HG03280 (cell line): ENCODE measurements around the gene TET1.
"Not testable (repeated sequence)": the region's sequence is repeated elsewhere in the genome, so short reads cannot be mapped to it uniquely, and the experiment has no call there.

Experiments
- ATAC-seq: cut with Tn5 transposase; IDR thresholded peaks from one replicate; pipeline ENCODE4 v1.9.1; 2021; ENCODE audit warnings: mild to moderate bottlenecking, moderate library complexity; ENCODE audit not compliant: unreplicated experiment

The TET1 gene

GRCh38 chr10:68562661-68563570 lies 2.8 kb downstream of the TET1 start:
- no peak for ATAC-seq

- ATAC-seq = no peak
Measured at GRCh38 chr10:68564712-68565111, 4.6 kb downstream of the TET1 start.

GRCh38 chr10:68565658-68566057 lies 5.5 kb downstream of the TET1 start:
- no peak for ATAC-seq

GRCh38 chr10:68566351-68566750 lies 6.2 kb downstream of the TET1 start:
- no peak for ATAC-seq

- no peak for ATAC-seq
Measured at GRCh38 chr10:68566955-68567354, 6.8 kb downstream of the TET1 start.

GRCh38 chr10:68572151-68572550 lies 12.0 kb downstream of the TET1 start:
- ATAC-seq = no peak

GRCh38 chr10:68574051-68574450 lies 13.9 kb downstream of the TET1 start:
- ATAC-seq = no peak

- no peak for ATAC-seq
Measured at GRCh38 chr10:68576118-68576517, 16.0 kb downstream of the TET1 start.

GRCh38 chr10:68578974-68579373 lies 18.8 kb downstream of the TET1 start:
- ATAC-seq = no peak

- ATAC-seq = not testable (repeated sequence)
Measured at GRCh38 chr10:68584187-68584586, 24.1 kb downstream of the TET1 start.

GRCh38 chr10:68586606-68587305 lies 26.6 kb downstream of the TET1 start:
- no peak for ATAC-seq

GRCh38 chr10:68594405-68594804 lies 34.3 kb downstream of the TET1 start:
- ATAC-seq = no peak

- ATAC-seq = no peak
Measured at GRCh38 chr10:68595513-68595912, 35.4 kb downstream of the TET1 start.

GRCh38 chr10:68597407-68597806 lies 37.3 kb downstream of the TET1 start:
- no peak for ATAC-seq

- no peak for ATAC-seq
Measured at GRCh38 chr10:68598978-68599770, 39.0 kb downstream of the TET1 start.

- ATAC-seq = no peak
Measured at GRCh38 chr10:68599771-68600040, 39.6 kb downstream of the TET1 start.

GRCh38 chr10:68600041-68600778 lies 40.1 kb downstream of the TET1 start:
- peak; percentile 72 for ATAC-seq

- ATAC-seq = no peak
Measured at GRCh38 chr10:68601501-68602265, 41.5 kb downstream of the TET1 start.

- ATAC-seq = no peak
Measured at GRCh38 chr10:68602434-68602833, 42.3 kb downstream of the TET1 start.

GRCh38 chr10:68603766-68604165 lies 43.6 kb downstream of the TET1 start:
- ATAC-seq = no peak
